SJCRH30 (cell line): ENCODE data around the gene CYP2W1. TPM values are rescaled to one million over a fixed set of nuclear protein-coding genes. Genes with fewer than 3 reads are reported as not detected.
A peak's percentile ranks its signal among the peaks of the same experiment; 100 is the strongest.

Experiments
- DNase-seq, 2 experiments: peaks; one replicate each; pipeline ENCODE4 v3.0.0-alpha.2; 2015 to 2020
- H3K27ac ChIP-seq: fragments of 250-450 bp; sonication (Bioruptor Pico); 2 replicates; pipeline ENCODE4 v1.5.1; 2020; ENCODE audit warnings: mild to moderate bottlenecking, moderate library complexity
- H3K27me3 ChIP-seq: fragments of 250-450 bp; sonication (Bioruptor Pico); 2 replicates; pipeline ENCODE4 v1.5.1; 2020; ENCODE audit warnings: mild to moderate bottlenecking, moderate library complexity
- H3K36me3 ChIP-seq: fragments of 250-450 bp; sonication (Bioruptor Pico); 2 replicates; pipeline ENCODE4 v1.5.1; 2020; ENCODE audit warnings: mild to moderate bottlenecking, moderate library complexity
- H3K4me1 ChIP-seq: fragments of 250-450 bp; sonication (Bioruptor Pico); 2 replicates; pipeline ENCODE4 v1.5.1; 2020; ENCODE audit warnings: mild to moderate bottlenecking, moderate library complexity
- H3K4me3 ChIP-seq: fragments of 250-450 bp; sonication (Bioruptor Pico); 2 replicates; pipeline ENCODE4 v1.5.1; 2020; ENCODE audit warnings: mild to moderate bottlenecking, moderate library complexity
- H3K9me3 ChIP-seq: fragments of 250-450 bp; sonication (Bioruptor Pico); replicated peaks from 2 replicates; pipeline ENCODE4 v1.5.1; 2020; ENCODE audit warnings: mild to moderate bottlenecking, moderate library complexity
- total RNA-seq: library from RNA; depleted of rRNA; stranded (reverse); fragments of >200 nt; shearing (Covaris generic); gene quantifications from 2 replicates; pipeline ENCODE4 v1.2.3, GENCODE V29; 2014

Gene CYP2W1
- total RNA-seq, 1 experiment from 2014 or later = not detected

- no peak overlapping the region for H3K4me3 ChIP-seq
- no peak overlapping the region for H3K27ac ChIP-seq
- H3K36me3 ChIP-seq = peaks cover 4% of the 10 kb centered on the region; the same call in 1 of the 2 replicates
- DNase-seq = no peak
- no peaks in the 10 kb centered on the region for H3K9me3 ChIP-seq
- H3K4me1 ChIP-seq = no peaks in the 10 kb centered on the region; the same call in 1 of the 2 replicates
- H3K27me3 ChIP-seq = no peaks in the 10 kb centered on the region
Observed at GRCh38 chr7:968205-969105, 14.5 kb upstream of the CYP2W1 start.

- no peak for DNase-seq
- H3K4me1 ChIP-seq = no peaks in the 10 kb centered on the region; the same call in 1 of the 2 replicates
- H3K36me3 ChIP-seq = peaks cover 4% of the 10 kb centered on the region; the same call in 1 of the 2 replicates
Observed at GRCh38 chr7:969403-969802, 13.6 kb upstream of the CYP2W1 start.

GRCh38 chr7:970744-971143 lies 12.2 kb upstream of the CYP2W1 start:
- H3K4me3 ChIP-seq = no peak overlapping the region
- no peak for DNase-seq
- H3K27me3 ChIP-seq = no peaks in the 10 kb centered on the region
- H3K4me1 ChIP-seq = no peaks in the 10 kb centered on the region; the same call in 1 of the 2 replicates
- H3K9me3 ChIP-seq = no peaks in the 10 kb centered on the region
- peaks cover 8% of the 10 kb centered on the region; the same call in 1 of the 2 replicates for H3K36me3 ChIP-seq
- no peak overlapping the region for H3K27ac ChIP-seq

More at GRCh38 chr7:969403-969802, 13.6 kb upstream of the CYP2W1 start:
- no peaks in the 10 kb centered on the region for H3K27me3 ChIP-seq
- no peak overlapping the region for H3K27ac ChIP-seq
- H3K9me3 ChIP-seq = no peaks in the 10 kb centered on the region
- no peak overlapping the region for H3K4me3 ChIP-seq

GRCh38 chr7:972110-972509 lies 10.9 kb upstream of the CYP2W1 start:
- H3K4me1 ChIP-seq = no peaks in the 10 kb centered on the region
- H3K36me3 ChIP-seq = peaks cover 8% of the 10 kb centered on the region; the same call in 1 of the 2 replicates
- H3K27me3 ChIP-seq = no peaks in the 10 kb centered on the region
- DNase-seq = no peak
- H3K27ac ChIP-seq = no peak overlapping the region
- H3K4me3 ChIP-seq = no peak overlapping the region
- no peaks in the 10 kb centered on the region for H3K9me3 ChIP-seq

DNA sequence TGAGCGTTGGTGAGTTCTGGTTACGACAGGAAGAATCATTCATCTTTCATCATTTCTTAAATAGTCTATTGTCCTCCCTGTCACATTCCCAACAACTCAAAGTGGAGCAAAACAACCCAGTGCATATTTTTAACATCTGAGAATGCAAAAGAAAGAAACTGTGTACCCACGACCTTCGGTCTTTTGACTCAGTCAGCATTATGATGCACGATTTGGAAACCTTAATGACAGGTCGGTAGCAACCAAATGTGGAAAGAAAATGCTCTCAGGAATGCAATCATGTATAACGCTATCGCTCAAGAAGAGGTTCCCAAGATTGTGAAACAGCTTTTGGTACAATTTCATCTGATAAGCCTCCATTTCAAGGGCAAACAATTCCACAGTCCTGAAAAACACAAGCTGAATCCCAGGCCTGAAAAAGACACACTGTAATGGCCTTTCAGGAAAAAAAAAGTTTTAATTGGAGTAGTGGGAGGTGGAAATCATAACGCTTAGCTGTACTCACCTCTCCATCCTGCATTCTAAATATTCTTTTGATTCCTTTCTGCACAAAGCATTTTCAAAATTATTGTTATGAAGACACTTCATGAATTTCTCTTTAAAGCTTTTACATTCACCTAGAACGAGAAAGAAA lies 10.2 kb upstream of the CYP2W1 start:
- Histone ChIP-seq H3K4me1 (no peaks in the 10 kb centered on the region), H3K9me3 (no peaks in the 10 kb centered on the region), H3K36me3 (peaks cover 8% of the 10 kb centered on the region; the same call in 1 of the 2 replicates), H3K27ac (no peak overlapping the region), H3K27me3 (no peaks in the 10 kb centered on the region), H3K4me3 (no peak overlapping the region)
- DNase-seq = no peak

DNA sequence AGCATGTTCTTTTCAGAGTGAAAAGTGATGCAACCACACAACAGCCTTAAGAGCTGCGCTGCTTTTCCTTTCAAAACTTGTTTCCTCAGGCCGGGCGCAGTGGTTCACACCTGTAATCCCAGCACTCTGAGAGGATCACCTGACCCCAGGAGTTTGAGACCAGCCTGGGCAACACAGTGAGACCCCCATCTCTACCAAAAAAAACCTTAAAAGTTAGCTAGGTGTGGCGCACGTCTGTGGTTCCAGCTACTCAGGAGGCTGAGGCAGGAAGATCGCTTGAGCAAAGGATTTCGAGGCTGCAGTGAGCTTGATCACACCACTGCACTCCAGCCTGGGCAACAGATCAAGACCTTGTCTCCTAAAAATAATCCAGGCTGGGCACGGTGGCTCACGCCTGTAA lies 9.7 kb upstream of the CYP2W1 start:
- Histone ChIP-seq H3K9me3 (no peaks in the 10 kb centered on the region), H3K27me3 (no peaks in the 10 kb centered on the region), H3K27ac (no peak overlapping the region), H3K4me3 (no peak overlapping the region), H3K4me1 (no peaks in the 10 kb centered on the region), H3K36me3 (peaks cover 8% of the 10 kb centered on the region; the same call in 1 of the 2 replicates)
- DNase-seq = no peak

DNA sequence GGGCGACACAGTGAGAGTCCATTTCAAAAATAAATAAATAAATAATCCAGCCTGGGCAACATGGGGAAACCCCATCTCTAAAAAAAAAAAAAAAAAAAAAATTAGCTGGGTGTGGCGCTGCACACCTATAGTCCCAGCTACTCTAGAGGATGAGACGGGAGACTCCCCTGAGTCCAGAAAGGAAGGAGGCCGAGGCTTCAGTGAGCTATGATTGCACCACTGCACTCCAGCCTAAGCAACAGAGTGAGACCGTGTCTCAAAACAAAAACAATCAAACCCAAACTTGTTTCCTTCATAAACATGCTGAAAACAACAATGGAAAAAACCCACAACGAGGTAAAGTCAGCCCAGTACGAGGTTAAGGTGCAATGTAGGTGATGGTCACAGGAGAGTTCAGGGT lies 8.8 kb upstream of the CYP2W1 start:
- peaks cover 8% of the 10 kb centered on the region; the same call in 1 of the 2 replicates for H3K36me3 ChIP-seq
- H3K9me3 ChIP-seq = no peaks in the 10 kb centered on the region
- peak overlapping the region; percentile 100 for H3K4me3 ChIP-seq
- no peaks in the 10 kb centered on the region for H3K27me3 ChIP-seq
- H3K27ac ChIP-seq = no peak overlapping the region
- no peak for DNase-seq
- no peaks in the 10 kb centered on the region for H3K4me1 ChIP-seq

- H3K36me3 ChIP-seq = peaks cover 8% of the 10 kb centered on the region; the same call in 1 of the 2 replicates
- H3K27ac ChIP-seq = peak within 1 kb of the TSS; percentile 82
- H3K4me1 ChIP-seq = no peaks in the 10 kb centered on the region
- no peaks in the 10 kb centered on the region for H3K9me3 ChIP-seq
- peak within 1 kb of the TSS; percentile 100 for H3K4me3 ChIP-seq
- no peaks in the 10 kb centered on the region for H3K27me3 ChIP-seq
- peak; percentile 76 to 82 for DNase-seq
Observed at GRCh38 chr7:974820-975681, 7.9 kb upstream of the CYP2W1 start, which contains the start of gene COX19. Gene COX19, minus strand, starts transcription at chr7:975549. Its CDS starts 40 bp downstream, at chr7:975509.

GRCh38 chr7:975702-976473 lies 7.1 kb upstream of the CYP2W1 start:
- DNase-seq = no peak
- Histone ChIP-seq H3K36me3 (peaks cover 8% of the 10 kb centered on the region; the same call in 1 of the 2 replicates), H3K27ac (no peak overlapping the region), H3K4me1 (no peaks in the 10 kb centered on the region), H3K9me3 (no peaks in the 10 kb centered on the region), H3K27me3 (no peaks in the 10 kb centered on the region), H3K4me3 (no peak overlapping the region)

GRCh38 chr7:976901-977325 lies 6.1 kb upstream of the CYP2W1 start:
- Histone ChIP-seq H3K4me3 (no peak overlapping the region), H3K4me1 (no peaks in the 10 kb centered on the region), H3K27ac (no peak overlapping the region), H3K36me3 (peaks cover 8% of the 10 kb centered on the region; the same call in 1 of the 2 replicates), H3K27me3 (no peaks in the 10 kb centered on the region), H3K9me3 (no peaks in the 10 kb centered on the region)
- DNase-seq = no peak

GRCh38 chr7:977326-978048 lies 5.5 kb upstream of the CYP2W1 start:
- no peak overlapping the region for H3K27ac ChIP-seq
- H3K27me3 ChIP-seq = no peaks in the 10 kb centered on the region

GRCh38 chr7:978049-978346 lies 5.0 kb upstream of the CYP2W1 start:
- DNase-seq = no peak
- no peaks in the 10 kb centered on the region; the same call in 1 of the 2 replicates for H3K27me3 ChIP-seq
- H3K4me3 ChIP-seq = no peak overlapping the region
- peaks cover 4% of the 10 kb centered on the region; the same call in 1 of the 2 replicates for H3K36me3 ChIP-seq
- H3K27ac ChIP-seq = no peak overlapping the region
- peaks cover 6% of the 10 kb centered on the region for H3K4me1 ChIP-seq
- no peaks in the 10 kb centered on the region for H3K9me3 ChIP-seq

More at GRCh38 chr7:977326-978048, 5.5 kb upstream of the CYP2W1 start:
- no peak overlapping the region for H3K4me3 ChIP-seq
- H3K9me3 ChIP-seq = no peaks in the 10 kb centered on the region
- H3K4me1 ChIP-seq = peaks cover 4% of the 10 kb centered on the region
- DNase-seq = peak; percentile 48 to 71
- H3K36me3 ChIP-seq = peaks cover 8% of the 10 kb centered on the region; the same call in 1 of the 2 replicates

GRCh38 chr7:978416-979091 lies 4.4 kb upstream of the CYP2W1 start:
- peaks cover 5% of the 10 kb centered on the region; the same call in 1 of the 2 replicates for H3K27me3 ChIP-seq
- DNase-seq = no peak
- no peak overlapping the region for H3K4me3 ChIP-seq
- no peak overlapping the region for H3K27ac ChIP-seq
- peaks cover 4% of the 10 kb centered on the region; the same call in 1 of the 2 replicates for H3K36me3 ChIP-seq
- H3K4me1 ChIP-seq = peaks cover 6% of the 10 kb centered on the region
- no peaks in the 10 kb centered on the region for H3K9me3 ChIP-seq
